ENCODE measurements around the gene MEPCE.
"Not testable (repeated sequence)": the region's sequence is repeated elsewhere in the genome, so short reads cannot be mapped to it uniquely, and the experiment has no call there.

MEPCE gene, protein sequence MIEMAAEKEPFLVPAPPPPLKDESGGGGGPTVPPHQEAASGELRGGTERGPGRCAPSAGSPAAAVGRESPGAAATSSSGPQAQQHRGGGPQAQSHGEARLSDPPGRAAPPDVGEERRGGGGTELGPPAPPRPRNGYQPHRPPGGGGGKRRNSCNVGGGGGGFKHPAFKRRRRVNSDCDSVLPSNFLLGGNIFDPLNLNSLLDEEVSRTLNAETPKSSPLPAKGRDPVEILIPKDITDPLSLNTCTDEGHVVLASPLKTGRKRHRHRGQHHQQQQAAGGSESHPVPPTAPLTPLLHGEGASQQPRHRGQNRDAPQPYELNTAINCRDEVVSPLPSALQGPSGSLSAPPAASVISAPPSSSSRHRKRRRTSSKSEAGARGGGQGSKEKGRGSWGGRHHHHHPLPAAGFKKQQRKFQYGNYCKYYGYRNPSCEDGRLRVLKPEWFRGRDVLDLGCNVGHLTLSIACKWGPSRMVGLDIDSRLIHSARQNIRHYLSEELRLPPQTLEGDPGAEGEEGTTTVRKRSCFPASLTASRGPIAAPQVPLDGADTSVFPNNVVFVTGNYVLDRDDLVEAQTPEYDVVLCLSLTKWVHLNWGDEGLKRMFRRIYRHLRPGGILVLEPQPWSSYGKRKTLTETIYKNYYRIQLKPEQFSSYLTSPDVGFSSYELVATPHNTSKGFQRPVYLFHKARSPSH

DNA sequence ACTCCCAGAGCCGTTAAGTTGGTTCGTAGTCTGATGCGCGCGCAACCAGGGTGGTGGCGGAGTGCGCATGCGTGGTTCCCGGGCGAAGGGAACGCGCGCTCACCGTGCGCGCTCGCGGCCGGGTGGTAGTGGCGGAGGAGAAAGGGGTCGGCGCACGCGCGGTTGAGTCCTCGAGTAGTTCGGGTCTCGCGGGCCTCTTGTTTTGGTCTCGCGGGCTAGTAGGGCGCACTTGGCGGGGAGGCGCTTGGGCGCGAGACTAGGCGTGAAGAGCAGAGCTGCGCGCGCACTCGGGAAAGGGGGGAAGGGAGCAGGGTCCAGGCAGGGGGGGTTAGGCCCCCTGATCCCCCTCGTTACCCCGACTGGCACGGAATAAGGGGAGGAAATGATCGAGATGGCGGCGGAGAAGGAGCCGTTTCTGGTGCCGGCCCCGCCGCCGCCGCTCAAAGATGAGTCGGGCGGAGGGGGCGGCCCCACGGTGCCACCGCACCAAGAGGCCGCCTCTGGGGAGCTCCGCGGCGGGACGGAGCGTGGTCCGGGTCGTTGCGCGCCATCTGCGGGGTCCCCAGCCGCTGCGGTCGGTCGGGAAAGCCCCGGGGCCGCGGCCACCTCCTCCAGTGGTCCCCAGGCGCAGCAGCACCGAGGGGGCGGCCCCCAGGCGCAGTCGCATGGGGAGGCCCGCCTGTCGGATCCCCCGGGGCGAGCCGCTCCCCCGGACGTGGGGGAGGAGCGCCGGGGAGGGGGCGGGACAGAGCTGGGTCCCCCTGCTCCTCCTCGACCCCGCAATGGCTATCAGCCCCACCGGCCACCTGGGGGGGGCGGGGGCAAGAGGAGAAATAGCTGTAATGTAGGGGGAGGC lies at the start of gene MEPCE:
TSS of gene MEPCE (plus strand) at position 195 of the 856 bp plus-strand sequence. CDS start at position 383, 188 bp downstream.
- peak; percentile 94 for DNase-seq

DNA sequence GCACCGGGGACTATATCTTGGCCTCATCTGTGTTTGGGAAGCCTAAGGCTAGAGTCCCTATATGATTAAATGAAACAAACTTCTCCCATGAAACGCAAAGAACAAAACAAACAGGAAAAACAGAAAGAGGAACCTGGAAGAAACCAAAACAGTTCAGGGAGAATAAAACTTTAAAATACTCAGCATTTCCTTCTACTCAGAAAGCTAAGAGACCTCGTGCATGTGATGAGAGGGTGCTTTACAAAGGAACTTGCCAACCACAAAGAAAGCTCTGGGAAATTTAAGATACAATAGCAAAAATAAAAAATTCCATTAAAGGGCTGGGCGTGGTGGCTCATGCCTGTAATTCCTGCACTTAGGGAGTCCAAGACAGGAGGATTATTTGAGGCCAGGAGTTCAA lies 49.4 kb upstream of the MEPCE start:
- DNase-seq = no peak

DNA sequence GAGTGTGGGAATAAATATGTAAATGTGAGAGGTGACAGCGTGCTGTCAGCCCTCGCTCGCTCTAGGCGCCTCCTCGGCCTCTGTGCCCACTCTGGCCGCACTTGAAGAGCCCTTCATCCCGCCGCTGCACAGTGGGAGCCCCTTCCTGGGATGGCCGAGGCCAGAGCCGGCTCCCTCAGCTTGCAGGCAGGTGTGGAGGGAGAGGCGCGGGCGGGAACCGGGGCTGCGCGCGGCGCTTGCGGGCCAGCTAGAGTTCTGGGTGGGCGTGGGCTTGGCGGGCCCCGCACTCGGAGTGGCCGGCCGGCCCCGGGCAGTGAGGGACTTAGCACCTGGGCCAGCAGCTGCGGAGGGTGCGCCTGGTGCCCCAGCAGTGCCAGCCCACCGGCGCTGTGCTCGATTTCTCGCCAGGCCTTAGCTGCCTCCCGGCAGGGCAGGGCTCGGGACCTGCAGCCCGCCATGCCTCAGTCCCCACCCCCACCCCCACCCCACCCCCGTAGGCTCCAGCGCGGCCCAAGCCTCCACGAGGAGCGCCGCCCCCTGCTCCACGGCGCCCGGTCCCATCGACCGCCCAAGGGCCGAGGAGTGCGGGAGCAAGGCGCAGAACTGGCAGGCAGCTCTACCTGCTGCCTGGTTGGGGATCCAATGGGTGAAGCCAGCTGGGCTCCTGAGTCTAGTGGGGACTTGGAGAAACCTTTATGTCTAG lies 47.9 kb upstream of the MEPCE start:
- not testable (repeated sequence) for DNase-seq

DNA sequence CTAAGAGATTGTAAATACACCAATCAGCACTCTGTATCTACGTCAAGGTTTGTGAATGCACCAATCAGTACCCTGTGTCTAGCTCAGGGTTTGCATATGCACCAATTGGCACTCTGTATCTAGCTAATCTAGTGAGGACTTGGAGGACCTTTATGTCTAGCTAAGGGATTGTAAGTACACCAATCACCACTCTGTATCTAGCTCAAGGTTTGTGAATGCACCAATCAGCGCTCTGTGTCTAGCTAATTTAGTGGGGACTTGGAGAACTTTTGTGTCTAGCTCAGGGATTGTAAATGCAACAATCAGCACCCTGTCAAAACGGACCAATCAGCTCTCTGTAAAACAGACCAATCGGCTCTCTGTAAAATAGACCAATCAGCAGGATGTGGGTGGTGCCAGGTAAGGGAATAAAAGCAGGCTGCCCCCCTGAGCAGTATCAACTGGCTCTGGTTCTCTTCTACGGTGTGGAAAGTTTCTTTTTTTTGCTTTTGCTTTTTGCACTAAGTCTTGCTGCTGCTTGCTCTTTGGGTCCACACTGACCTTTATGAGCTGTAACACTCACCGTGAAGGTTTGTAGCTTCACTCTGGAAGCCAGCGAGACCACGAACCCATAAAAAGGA lies 47.3 kb upstream of the MEPCE start:
- DNase-seq = not testable (repeated sequence)

DNA sequence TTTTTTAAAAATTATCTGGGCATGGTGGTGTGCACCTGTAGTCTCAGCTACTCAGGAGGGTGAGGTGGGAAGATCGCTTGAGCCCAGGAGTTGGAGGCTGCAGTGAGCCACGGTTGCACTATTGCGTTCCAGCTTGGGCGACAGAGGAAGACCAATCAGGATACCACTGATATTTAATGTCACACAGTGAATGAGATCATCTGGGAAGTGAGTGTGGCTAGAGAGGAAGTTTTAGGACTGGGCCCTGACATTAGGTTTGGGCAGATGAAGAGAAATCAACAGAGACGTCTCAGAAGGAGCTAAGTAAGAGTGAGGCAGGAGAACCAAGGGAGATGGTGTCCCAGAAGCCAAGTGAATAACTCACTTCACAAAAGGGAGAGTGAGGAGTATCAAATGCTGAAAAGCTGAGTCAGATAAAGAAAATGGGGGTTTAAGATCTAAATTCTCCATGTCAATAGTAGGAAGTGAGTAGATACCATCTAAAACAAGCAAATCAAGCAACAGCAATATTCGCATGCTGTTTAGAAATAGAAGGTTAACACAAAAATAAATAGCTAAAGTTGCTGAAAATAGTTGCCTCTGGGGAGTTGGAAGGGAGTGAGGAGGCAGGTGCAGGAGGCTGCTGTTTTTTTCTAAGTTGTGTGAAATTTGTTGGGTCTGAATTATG lies 44.9 kb upstream of the MEPCE start:
- DNase-seq = no peak

DNA sequence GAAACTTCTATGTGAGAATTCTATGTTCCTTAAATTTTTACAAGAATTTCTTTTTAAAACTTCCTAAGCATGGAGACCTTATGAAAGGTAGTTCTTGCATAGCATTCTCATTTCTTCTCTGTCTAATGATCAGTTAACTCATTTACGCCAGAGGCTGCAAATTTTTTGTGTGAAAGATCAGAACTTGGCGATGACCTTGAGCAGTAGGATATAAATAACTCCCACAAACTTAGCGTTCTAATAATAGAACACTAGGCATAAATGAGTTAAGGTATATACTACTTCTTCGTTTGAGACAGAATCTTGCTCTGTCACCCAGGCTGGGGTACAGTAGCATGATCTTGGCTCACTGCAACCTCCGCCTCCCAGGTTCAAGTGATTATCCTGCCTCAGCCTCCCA lies 42.7 kb upstream of the MEPCE start:
- DNase-seq = no peak

DNA sequence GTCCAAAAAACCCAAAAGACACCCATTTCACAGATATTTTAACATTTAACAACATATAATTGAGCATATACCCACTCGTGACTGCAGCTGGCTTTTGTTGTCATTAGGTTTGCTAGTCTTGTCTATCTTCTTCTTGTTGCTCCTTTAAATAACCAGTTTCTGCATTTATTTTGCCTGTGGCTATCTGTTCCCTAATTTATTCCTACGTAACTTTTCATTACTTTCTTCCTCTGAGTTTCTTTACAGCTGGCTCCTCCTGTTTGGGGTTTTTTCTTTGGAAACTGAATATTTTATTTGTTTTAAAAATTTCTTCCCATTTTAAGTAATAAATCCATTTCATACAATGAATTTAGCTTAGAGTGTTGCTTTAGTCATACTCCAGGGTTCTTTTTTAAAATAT lies 41.9 kb upstream of the MEPCE start:
- DNase-seq = no peak

DNA sequence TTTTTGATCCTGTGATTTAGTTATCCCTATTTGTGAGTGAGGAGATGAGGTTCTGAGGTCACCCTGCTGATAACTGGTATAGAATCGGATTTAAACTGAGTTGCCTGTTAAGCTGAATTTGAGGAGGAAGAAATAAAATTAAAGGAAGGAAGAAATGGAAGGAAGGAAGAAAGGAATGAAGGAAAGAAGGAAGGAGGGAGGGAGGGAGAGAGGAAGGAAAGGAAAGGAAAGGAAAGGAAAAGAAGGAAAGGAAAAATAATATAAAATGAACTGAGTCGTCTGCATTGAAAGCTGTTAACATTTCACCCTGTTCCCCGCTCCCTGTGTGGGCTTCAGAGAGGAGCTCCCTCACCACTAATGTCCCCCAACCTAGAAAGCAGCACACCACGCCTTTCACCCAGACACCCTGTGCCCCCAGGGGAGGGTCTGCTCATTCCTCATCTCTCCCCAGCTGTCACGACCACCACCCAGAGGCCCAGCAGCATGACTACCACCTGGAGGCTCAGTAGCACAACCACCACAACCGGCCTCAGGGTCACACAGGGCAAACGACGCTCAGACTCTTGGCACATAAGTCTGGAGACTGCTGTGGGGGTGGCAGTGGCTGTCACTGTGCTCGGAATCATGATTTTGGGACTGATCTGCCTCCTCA lies 40.1 kb upstream of the MEPCE start:
- no peak for DNase-seq

DNA sequence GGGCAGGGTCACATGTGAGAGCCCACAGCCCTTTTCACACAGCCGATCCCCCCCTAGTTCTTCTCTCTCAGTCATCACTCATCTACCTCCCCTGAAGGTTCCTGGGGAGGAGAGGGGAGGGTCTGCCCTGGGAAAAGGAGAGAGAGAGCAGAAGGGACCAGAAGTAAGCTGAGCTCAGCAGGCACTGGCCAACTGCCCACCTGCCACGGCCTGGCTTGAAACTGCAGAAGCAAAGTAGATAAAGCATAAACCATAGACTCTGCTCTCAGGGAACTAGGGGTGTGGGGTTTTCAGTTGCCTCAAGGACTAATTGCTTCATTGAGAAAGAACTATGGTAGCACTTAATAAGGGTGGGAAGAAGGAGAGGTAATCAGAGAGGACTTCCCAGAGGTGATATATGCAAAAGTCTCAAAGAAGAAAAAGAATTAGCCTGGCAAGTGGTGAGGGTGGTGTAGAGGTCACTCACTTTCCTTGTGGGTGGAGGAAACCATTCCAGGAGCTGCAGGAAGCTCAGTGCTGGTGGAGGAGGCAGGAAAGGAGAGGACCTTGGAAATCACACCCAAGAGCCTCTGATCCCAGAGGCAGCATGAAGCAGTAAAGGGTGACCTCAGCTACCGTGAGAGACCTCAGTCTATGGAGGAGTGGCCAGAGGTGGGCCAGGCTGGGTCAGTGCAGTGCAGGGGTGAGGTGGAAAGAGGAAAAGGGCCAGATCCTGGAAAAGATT lies 39.2 kb upstream of the MEPCE start:
- DNase-seq = no peak

DNA sequence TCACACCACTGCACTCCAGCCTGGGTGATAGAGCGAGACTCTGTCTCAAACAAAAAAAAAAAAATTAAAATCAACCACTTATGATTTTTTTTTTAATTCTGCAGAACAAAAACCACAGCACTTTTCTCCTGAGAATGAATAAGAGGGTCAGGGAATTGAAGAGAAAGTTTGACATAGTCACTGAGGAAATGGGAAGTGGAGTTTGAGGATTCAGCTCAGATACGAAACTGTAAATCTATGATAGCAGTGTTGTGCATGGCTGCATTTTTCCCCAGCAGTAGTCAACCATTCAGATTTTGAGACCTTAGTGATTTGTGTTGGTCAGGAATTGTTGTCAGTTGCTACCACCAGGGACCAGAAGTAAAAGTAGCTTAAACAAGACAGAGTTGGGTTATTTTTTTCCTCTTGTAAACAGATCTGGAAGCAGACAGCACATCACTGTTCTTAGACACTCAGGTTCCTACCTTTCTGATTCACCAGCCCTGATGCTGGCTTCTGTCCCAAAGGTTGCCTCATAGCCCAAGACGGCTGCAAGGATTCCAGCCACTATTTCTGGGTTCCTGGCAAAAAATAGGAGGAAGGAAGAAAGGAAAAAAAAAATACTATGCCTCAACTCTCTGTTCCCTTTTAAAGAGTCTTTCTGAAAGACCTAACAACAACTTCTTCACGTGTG lies 36.3 kb upstream of the MEPCE start:
- no peak for DNase-seq

DNA sequence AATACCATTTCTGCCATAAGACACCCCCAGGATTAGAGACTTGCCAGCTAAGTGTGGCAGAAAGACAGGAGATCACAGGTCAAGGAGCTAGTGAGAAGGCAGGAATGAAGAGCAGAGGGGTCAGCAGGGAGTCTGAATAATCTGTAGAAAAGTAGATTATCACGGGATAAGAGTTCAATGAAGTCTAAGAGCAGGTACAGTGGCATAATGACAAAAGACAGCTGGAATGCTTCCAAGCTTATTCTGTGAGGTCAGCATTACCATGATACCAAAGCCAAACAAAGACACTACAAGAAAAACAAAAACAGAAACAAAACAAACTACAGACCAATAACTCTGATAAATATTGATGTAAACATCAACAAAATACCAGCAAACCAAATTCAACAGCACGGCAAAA lies 35.6 kb upstream of the MEPCE start:
- no peak for DNase-seq

DNA sequence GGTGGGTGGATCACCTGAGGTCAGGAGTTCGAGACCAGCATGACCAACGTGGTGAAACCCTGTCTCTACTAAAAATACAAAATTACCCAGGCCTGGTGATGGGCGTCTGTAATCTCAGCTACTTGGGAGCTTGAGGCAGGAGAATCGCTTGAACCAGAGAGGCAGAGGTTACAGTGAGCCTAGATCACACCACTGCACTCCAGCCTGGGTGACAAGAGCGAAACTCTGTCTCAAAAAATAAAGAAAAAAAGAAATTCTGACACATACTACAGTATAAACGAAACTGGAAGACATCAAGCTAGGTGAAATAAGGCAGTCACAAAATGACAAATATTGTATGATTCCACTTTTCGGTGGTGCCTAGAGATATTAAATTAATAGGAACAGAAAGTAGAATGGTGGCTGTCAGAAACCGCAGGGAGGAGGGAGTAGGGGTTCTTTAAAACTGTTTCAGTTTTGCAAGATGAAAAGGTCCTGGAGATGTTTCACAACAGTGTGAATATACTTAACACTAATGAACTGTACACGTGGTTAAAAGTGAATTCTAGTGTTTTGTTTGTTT lies 33.1 kb upstream of the MEPCE start:
- peak; percentile 69 for DNase-seq

DNA sequence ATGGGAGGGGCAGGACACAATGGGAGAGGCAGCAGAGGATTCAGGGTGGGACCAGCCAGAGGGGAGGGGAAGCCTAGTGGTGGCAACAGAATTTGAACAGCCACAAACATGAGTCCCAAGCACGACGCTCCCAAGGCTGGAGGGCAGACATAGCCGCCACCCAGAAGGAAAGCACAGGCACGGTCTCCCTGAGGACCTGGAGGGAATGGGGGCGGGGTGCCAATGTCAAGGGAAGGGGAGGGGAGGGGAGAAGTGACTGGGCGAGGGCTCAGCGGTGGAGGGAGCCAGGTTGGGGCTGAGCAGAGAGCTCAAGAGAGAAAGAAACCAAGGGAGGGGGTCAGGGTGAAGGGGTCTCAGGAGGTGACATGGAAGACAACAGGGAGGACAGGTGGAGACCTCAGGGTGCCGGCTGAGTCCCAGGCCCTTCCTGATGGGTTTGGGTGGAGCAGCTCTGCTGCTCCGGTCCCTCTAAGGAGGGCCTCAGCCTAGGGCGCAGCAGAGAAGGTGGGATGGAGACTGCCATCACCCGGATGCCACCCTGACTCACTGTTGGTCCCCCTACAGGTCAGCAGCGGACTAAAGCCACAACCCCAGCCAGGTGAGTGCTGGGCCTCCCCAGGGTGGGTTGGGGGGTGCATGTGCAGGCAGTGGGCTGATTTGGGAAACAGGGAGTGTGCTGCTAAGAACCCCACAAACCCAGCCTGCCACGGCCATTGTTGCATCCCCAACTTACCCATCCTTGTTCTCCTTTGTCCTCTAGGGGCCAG lies 32.1 kb upstream of the MEPCE start:
- DNase-seq = no peak

DNA sequence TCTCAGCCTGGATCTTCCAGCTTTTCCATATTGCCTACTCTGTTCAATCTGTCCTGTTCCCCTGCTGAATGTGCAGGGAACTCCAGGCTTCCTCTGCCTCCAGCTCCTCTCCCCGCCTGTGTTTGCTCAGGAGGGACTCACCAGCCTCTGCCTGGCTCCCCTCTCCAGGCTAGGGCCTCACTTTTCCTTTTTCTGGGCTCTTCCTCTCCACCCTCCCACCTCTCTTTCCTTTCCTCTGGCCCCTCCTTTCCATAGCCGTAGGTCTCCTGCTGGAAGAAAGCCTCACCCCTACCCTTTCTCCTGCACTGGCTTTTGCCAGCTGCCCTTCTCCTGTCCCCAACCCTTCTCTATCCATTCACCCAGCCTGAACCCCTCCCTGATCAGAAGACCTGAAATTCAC lies 31.4 kb upstream of the MEPCE start:
- DNase-seq = no peak

DNA sequence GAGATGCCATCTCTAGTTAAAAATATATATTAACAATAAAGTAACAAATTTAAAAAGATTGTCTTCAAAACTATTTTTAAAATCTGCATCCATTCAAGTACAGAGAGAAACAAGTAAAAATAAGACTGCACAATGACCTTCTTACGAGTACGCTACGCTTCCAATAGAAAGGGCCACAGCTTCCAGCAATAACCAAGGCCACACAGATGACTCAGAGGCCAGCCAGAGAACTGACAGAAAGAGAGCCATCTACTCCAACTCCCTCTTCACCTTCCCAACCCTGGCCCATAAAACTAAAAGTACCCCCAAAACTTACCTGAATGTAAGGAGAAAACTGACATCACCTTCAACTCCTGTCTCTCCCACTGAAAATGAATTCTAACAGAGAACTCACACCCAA lies 29.6 kb upstream of the MEPCE start:
- DNase-seq = no peak

DNA sequence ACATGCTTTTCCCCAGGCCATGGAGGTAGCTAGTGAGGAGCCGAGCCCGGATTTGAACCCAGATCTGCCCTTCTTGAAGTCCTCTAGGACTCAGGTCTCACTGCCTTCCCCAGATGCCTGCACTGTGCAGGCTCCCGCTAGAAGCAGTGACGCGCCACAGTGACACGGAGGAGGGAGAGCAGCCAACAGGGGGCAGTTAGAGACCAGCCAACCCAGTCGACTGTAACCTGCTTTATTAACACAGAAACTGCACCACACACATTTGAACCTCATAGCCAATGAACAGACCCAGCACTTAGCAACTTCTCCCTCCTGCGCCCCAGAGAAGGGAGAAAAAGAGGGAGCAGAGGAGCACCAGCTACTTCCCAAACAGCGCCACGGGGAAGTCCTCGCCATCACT lies 29.0 kb upstream of the MEPCE start:
- no peak for DNase-seq

DNA sequence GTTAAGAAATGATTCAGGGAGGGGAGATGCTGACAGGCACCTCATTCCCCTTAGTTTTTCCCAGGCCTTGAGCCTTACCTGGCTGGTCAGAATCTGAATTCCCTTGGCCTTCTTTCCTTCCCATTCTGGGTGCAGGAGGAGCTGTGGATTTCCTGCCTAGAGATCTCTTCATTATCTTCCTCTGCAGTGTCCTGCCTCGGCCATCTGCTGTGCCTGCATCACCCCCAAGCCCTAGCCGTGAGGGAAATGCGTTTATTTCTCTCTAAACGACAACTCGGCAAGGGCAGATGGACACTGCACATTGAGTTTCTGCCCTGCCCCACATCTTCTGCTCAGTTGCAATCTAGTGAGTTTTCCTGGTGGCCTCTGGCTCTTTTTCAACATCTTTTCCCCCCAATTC lies 27.8 kb upstream of the MEPCE start:
- DNase-seq = no peak

DNA sequence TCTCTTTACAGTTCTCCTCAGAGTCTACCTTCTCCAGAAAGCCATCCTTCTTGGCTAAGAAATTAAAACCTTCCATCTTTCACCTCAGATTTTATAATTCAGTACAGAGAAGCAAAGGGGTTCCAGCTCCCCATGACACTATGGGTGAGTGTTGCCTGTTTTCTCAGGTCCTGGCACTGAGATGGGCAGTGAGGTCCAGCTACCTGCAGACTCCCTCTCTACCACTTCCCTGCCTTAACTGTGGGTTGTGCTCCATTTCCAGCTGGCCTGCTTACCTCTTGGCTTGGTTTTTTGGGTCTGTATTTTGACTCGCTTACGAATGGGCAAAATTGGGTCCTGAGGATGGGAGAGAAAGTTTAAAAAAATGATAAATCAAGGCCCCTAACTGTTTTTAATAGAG lies 27.4 kb upstream of the MEPCE start:
- no peak for DNase-seq

DNA sequence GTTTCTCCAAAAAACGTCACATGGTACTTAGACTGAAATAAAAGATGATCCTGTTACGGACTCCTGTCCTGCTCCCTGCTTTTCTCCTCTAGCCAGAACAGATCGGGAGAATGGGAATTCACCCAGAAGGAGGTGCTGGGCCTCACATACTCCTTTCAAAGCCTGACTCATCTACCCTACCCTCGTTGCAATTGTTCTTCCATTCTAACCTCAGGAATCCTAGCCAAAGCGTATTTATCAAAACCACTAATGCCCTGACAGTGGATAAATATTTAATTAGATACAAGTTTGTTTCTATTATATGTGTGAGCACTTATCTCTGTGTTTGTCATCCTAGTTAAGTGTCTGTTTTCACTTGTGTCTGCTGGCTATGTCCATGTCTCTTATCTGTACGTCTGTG lies 22.9 kb upstream of the MEPCE start:
- DNase-seq = no peak
